Mesenchymal stem cell (in vitro differentiated cells and primary cell): Measurements from ENCODE around the gene SMARCD2.
"Not testable (repeated sequence)": the region's sequence is repeated elsewhere in the genome, so short reads cannot be mapped to it uniquely, and the experiment has no call there.

Experiments used
- DNase-seq: peaks from one replicate; pipeline ENCODE4 v3.0.0-alpha.2; 2013
- H2AFZ ChIP-seq: one replicate; pipeline ENCODE4 v1.6.1; 2013; ENCODE audit warnings: low read depth, mild to moderate bottlenecking, control low read depth, inconsistent platforms, low read length, moderate library complexity
- H2AK5ac ChIP-seq: 2 replicates; pipeline ENCODE4 v1.6.1; 2013; ENCODE audit warnings: low read length, moderate library complexity, mild to moderate bottlenecking, inconsistent platforms; ENCODE audit not compliant: severe bottlenecking
- H2BK120ac ChIP-seq: one replicate; pipeline ENCODE4 v1.6.1; 2013; ENCODE audit warnings: low read depth, mild to moderate bottlenecking, inconsistent platforms, low read length, moderate library complexity
- H2BK12ac ChIP-seq, 2 experiments: one replicate each; pipeline ENCODE4 v1.6.1; 2013; ENCODE audit warnings: inconsistent platforms in 2 of 2, low read length in 2 of 2, mild to moderate bottlenecking in 2 of 2, moderate library complexity in 2 of 2, control low read depth in 1 of 2
- H2BK15ac ChIP-seq: one replicate; pipeline ENCODE4 v1.6.1; 2013; ENCODE audit warnings: mild to moderate bottlenecking, low read depth, inconsistent platforms; ENCODE audit not compliant: poor library complexity, severe bottlenecking
- H2BK5ac ChIP-seq: 2 replicates; pipeline ENCODE4 v1.6.1; 2013; ENCODE audit warnings: low read depth, mild to moderate bottlenecking, low read length, control low read depth, inconsistent platforms; ENCODE audit not compliant: poor library complexity, severe bottlenecking
- H3K14ac ChIP-seq, 2 experiments: one replicate each; pipeline ENCODE4 v1.6.1; 2013; ENCODE audit warnings: inconsistent platforms in 2 of 2, low read length in 2 of 2, control low read depth in 1 of 2, mild to moderate bottlenecking in 1 of 2, moderate library complexity in 1 of 2
- H3K18ac ChIP-seq, 2 experiments: one replicate each; pipeline ENCODE4 v1.6.1; 2013; ENCODE audit warnings: inconsistent platforms in 2 of 2, low read length in 2 of 2, control low read depth in 1 of 2, low read depth in 1 of 2, mild to moderate bottlenecking in 1 of 2
- H3K23ac ChIP-seq, 2 experiments: one replicate each; pipeline ENCODE4 v1.6.1; 2013; ENCODE audit warnings: inconsistent platforms in 2 of 2, low read length in 2 of 2, mild to moderate bottlenecking in 2 of 2, moderate library complexity in 2 of 2, control low read depth in 1 of 2
- H3K27ac ChIP-seq: 2 replicates; pipeline ENCODE4 v1.5.1; 2013; ENCODE audit warnings: mild to moderate bottlenecking, moderate library complexity, low read length, control low read depth, inconsistent platforms; ENCODE audit not compliant: poor library complexity, severe bottlenecking
- H3K27me3 ChIP-seq, 2 experiments: 2 replicates each; pipeline versions ENCODE4 v1.6.1 to v1.7.0; 2013; ENCODE audit warnings: low read length in 2 of 2, mild to moderate bottlenecking in 2 of 2, moderate library complexity in 2 of 2, control low read depth in 1 of 2, inconsistent platforms in 1 of 2; ENCODE audit not compliant: control insufficient read depth in 1 of 2, insufficient read depth in 1 of 2
- H3K36me3 ChIP-seq, 2 experiments: 2 replicates each; pipeline versions ENCODE4 v1.6.1 to v1.7.0; 2013; ENCODE audit warnings: low read length in 2 of 2, control low read depth in 1 of 2, inconsistent platforms in 1 of 2, low read depth in 1 of 2, mild to moderate bottlenecking in 1 of 2; ENCODE audit not compliant: insufficient read depth in 2 of 2, control insufficient read depth in 1 of 2
- H3K4ac ChIP-seq, 2 experiments: one replicate each; pipeline ENCODE4 v1.6.1; 2013; ENCODE audit warnings: inconsistent platforms in 2 of 2, low read length in 2 of 2, mild to moderate bottlenecking in 2 of 2, moderate library complexity in 2 of 2, control low read depth in 1 of 2, low read depth in 1 of 2
- H3K4me1 ChIP-seq: 2 replicates; pipeline ENCODE4 v1.6.1; 2013; ENCODE audit warnings: low read depth, low read length, control low read depth; ENCODE audit not compliant: control insufficient read depth, insufficient read depth
- H3K4me2 ChIP-seq: 2 replicates; pipeline ENCODE4 v1.6.1; 2013; ENCODE audit warnings: low read length, mild to moderate bottlenecking, inconsistent platforms; ENCODE audit not compliant: poor library complexity, severe bottlenecking
- H3K4me3 ChIP-seq, 2 experiments: 2 replicates each; pipeline versions ENCODE4 v1.5.1 to v1.7.0; 2013; ENCODE audit warnings: low read length in 2 of 2, mild to moderate bottlenecking in 2 of 2, control low read depth in 1 of 2, low read depth in 1 of 2; ENCODE audit not compliant: insufficient read depth in 1 of 2
- H3K79me1 ChIP-seq: replicated peaks from 2 replicates; pipeline ENCODE4 v1.6.1; 2013; ENCODE audit warnings: mild to moderate bottlenecking, control low read depth, low read length, inconsistent platforms; ENCODE audit not compliant: poor library complexity, severe bottlenecking
- H3K9ac ChIP-seq: 2 replicates; pipeline ENCODE4 v1.7.0; 2013; ENCODE audit warnings: mild to moderate bottlenecking, low read length, moderate library complexity
- H3K9me3 ChIP-seq: 2 replicates; pipeline ENCODE4 v1.7.0; 2013; ENCODE audit warnings: mild to moderate bottlenecking, low read length; ENCODE audit not compliant: control insufficient read depth
- H4K8ac ChIP-seq: one replicate; pipeline ENCODE4 v1.6.1; 2013; ENCODE audit warnings: inconsistent platforms, mild to moderate bottlenecking, low read length, moderate library complexity
- H4K91ac ChIP-seq: one replicate; pipeline ENCODE4 v1.6.1; 2013; ENCODE audit warnings: mild to moderate bottlenecking, low read length, inconsistent platforms
- WGBS: methylation state at CpG from one replicate; pipeline ENCODE4 v1.1.7; 2013; ENCODE audit warnings: mixed read lengths; 5-methylcytosine and 5-hydroxymethylcytosine counted together

The SMARCD2 gene

GRCh38 chr17:63800783-63801182 lies 41.7 kb downstream of the SMARCD2 start:
- H3K9me3 ChIP-seq: no peaks in the 10 kb centered on the region
- H3K14ac ChIP-seq: no peak overlapping the region
- no peaks in the 10 kb centered on the region for H3K27me3 ChIP-seq
- H3K4me3 ChIP-seq: no peak overlapping the region
- no peak overlapping the region for H2BK12ac ChIP-seq
- H3K4me1 ChIP-seq: no peaks in the 10 kb centered on the region
- H3K9ac ChIP-seq: no peak overlapping the region
- no peak overlapping the region for H2BK15ac ChIP-seq
- H3K23ac ChIP-seq: no peak overlapping the region
- H3K36me3 ChIP-seq: peaks cover 34 to 98% of the 10 kb centered on the region in 2 experiments
- H2AFZ ChIP-seq: no peak overlapping the region
- peaks cover 26% of the 10 kb centered on the region for H3K79me1 ChIP-seq
- no peak for DNase-seq
- no peak overlapping the region for H3K18ac ChIP-seq
- H2BK120ac ChIP-seq: no peak overlapping the region
- no peak overlapping the region for H3K4ac ChIP-seq
- no peak overlapping the region for H2BK5ac ChIP-seq
- 94% methylated on average over 1 of the region's 1 CpG for WGBS
- H2AK5ac ChIP-seq: no peak overlapping the region
- no peak overlapping the region for H4K8ac ChIP-seq
- no peak overlapping the region for H3K4me2 ChIP-seq
- H3K27ac ChIP-seq: no peak overlapping the region
- no peak overlapping the region for H4K91ac ChIP-seq

GRCh38 chr17:63798572-63799106 lies 43.8 kb downstream of the SMARCD2 start:
- no peaks in the 10 kb centered on the region for H3K9me3 ChIP-seq
- H3K27ac ChIP-seq: no peak overlapping the region
- no peak overlapping the region for H2BK15ac ChIP-seq
- no peak overlapping the region for H2BK5ac ChIP-seq
- DNase-seq: no peak
- H3K27me3 ChIP-seq: no peaks in the 10 kb centered on the region
- no peak overlapping the region for H3K14ac ChIP-seq
- H3K4me3 ChIP-seq: no peak overlapping the region
- no peak overlapping the region for H3K23ac ChIP-seq
- H3K18ac ChIP-seq: no peak overlapping the region
- H3K79me1 ChIP-seq: peaks cover 31% of the 10 kb centered on the region
- peaks cover 39 to 97% of the 10 kb centered on the region in 2 experiments for H3K36me3 ChIP-seq
- no peak overlapping the region for H2BK12ac ChIP-seq
- H3K4ac ChIP-seq: no peak overlapping the region
- no peaks in the 10 kb centered on the region for H3K4me1 ChIP-seq
- no peak overlapping the region for H4K8ac ChIP-seq
- WGBS: 100% methylated on average over 2 of the region's 3 CpGs
- no peak overlapping the region for H3K4me2 ChIP-seq
- H3K9ac ChIP-seq: no peak overlapping the region
- no peak overlapping the region for H2BK120ac ChIP-seq
- no peak overlapping the region for H4K91ac ChIP-seq
- no peak overlapping the region for H2AK5ac ChIP-seq
- H2AFZ ChIP-seq: no peak overlapping the region

GRCh38 chr17:63796375-63796774 lies 46.1 kb downstream of the SMARCD2 start:
- H2BK5ac ChIP-seq, H3K18ac ChIP-seq, H3K14ac ChIP-seq, H2AFZ ChIP-seq, H3K4ac ChIP-seq, H3K23ac ChIP-seq, H4K8ac ChIP-seq, H3K9me3 ChIP-seq, H2AK5ac ChIP-seq, H3K9ac ChIP-seq, H3K27me3 ChIP-seq, H2BK12ac ChIP-seq, H2BK15ac ChIP-seq, H3K4me2 ChIP-seq, H2BK120ac ChIP-seq, H3K4me3 ChIP-seq, H4K91ac ChIP-seq, H3K4me1 ChIP-seq, H3K27ac ChIP-seq, DNase-seq: not testable (repeated sequence)
- WGBS: 96% methylated on average over 10 of the region's 10 CpGs
- H3K36me3 ChIP-seq: peaks cover 32 to 98% of the 10 kb centered on the region in 2 experiments
- peaks cover 30% of the 10 kb centered on the region for H3K79me1 ChIP-seq

GRCh38 chr17:63792055-63792729 lies 50.3 kb downstream of the SMARCD2 start:
- no peak overlapping the region for H3K4ac ChIP-seq
- H2BK15ac ChIP-seq: no peak overlapping the region
- H4K8ac ChIP-seq: no peak overlapping the region
- peaks cover 19% of the 10 kb centered on the region for H3K79me1 ChIP-seq
- H3K36me3 ChIP-seq: peaks cover 50 to 95% of the 10 kb centered on the region in 2 experiments
- no peak overlapping the region for H2AFZ ChIP-seq
- H3K4me3 ChIP-seq: no peak overlapping the region
- DNase-seq: no peak
- H3K23ac ChIP-seq: no peak overlapping the region
- H3K9ac ChIP-seq: no peak overlapping the region
- H4K91ac ChIP-seq: no peak overlapping the region
- no peak overlapping the region for H2BK120ac ChIP-seq
- no peak overlapping the region for H2BK12ac ChIP-seq
- no peaks in the 10 kb centered on the region for H3K4me1 ChIP-seq
- H3K4me2 ChIP-seq: no peak overlapping the region
- H2AK5ac ChIP-seq: no peak overlapping the region
- H3K18ac ChIP-seq: no peak overlapping the region
- no peaks in the 10 kb centered on the region for H3K27me3 ChIP-seq
- H3K9me3 ChIP-seq: no peaks in the 10 kb centered on the region
- WGBS: no CpG with 5 or more reads among the region's 3 CpGs
- H3K27ac ChIP-seq: no peak overlapping the region
- H2BK5ac ChIP-seq: no peak overlapping the region
- H3K14ac ChIP-seq: no peak overlapping the region
